ENCODE measurements around the gene CAMK2N2.

DNA sequence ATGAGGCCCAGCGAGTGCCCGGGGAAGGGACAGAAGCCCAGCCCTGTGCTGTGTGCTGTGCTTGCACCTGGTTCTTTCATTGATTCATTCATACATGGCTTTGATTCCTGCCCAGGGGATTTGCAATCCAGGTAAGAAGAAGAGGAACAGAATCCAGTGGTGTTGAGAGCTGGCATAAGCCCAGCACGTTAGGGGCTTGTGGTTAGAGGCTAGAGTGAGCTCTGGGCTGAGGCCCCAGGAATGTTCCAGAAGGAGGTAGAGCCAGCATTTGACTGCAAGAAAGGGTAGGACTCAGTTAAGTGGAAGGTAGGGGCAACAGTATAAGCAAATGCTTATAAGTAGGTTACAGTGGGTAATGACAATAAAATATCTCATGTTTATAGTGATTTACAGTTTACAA, 29.7 kb downstream of the CAMK2N2 start:
- TF ChIP-seq CGGBP1 (CRISPR knock-in tag; IDR thresholded peaks at IDR 0.05) (no peak), ATF7 (IDR thresholded peaks at IDR 0.05) (no peak), NR2C1 (IDR thresholded peaks at IDR 0.05) (no peak), NR2C1 (tag; IDR thresholded peaks at IDR 0.05) (no peak), SIN3A (IDR thresholded peaks at IDR 0.05; ENCODE audit: borderline replicate concordance in 2 of 2, control insufficient read depth in 1 of 2, low read depth in 2 of 2, low read length in 2 of 2) (no peak)
- TF ChIP-seq, protein P1, sequence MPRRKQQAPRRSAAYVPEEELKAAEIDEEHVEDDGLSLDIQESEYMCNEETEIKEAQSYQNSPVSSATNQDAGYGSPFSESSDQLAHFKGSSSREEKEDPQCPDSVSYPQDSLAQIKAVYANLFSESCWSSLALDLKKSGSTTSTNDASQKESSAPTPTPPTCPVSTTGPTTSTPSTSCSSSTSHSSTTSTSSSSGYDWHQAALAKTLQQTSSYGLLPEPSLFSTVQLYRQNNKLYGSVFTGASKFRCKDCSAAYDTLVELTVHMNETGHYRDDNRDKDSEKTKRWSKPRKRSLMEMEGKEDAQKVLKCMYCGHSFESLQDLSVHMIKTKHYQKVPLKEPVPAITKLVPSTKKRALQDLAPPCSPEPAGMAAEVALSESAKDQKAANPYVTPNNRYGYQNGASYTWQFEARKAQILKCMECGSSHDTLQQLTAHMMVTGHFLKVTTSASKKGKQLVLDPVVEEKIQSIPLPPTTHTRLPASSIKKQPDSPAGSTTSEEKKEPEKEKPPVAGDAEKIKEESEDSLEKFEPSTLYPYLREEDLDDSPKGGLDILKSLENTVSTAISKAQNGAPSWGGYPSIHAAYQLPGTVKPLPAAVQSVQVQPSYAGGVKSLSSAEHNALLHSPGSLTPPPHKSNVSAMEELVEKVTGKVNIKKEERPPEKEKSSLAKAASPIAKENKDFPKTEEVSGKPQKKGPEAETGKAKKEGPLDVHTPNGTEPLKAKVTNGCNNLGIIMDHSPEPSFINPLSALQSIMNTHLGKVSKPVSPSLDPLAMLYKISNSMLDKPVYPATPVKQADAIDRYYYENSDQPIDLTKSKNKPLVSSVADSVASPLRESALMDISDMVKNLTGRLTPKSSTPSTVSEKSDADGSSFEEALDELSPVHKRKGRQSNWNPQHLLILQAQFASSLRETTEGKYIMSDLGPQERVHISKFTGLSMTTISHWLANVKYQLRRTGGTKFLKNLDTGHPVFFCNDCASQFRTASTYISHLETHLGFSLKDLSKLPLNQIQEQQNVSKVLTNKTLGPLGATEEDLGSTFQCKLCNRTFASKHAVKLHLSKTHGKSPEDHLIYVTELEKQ (CRISPR knock-in tag; IDR thresholded peaks at IDR 0.05), result no peak

All from K562 (cell line).